Activated CD8-positive, alpha-beta T cell treated with anti-CD3 and anti-CD28 coated beads for 36 hours (primary cell): ENCODE data around the gene EIF3L. TPM values are rescaled to one million over a fixed set of nuclear protein-coding genes. Genes with fewer than 3 reads are reported as not detected.
A peak's percentile ranks its signal among the peaks of the same experiment; 100 is the strongest.

Experiments
- ATAC-seq: fragments of 200-7000 bp; cut with Tn5 transposase; one replicate; pipeline ENCODE4 v1.10.0; 2021; ENCODE audit warnings: mild to moderate bottlenecking, moderate library complexity
- CTCF ChIA-PET: fragments of 350-600 bp; sonication (Branson Sonifier 250); formaldehyde crosslinking; loops from one replicate; lab custom pipeline; 2021; ENCODE audit warnings: antibody characterized with exemption; lab: Charles Lee
- POLR2A ChIA-PET: fragments of 350-600 bp; sonication (Branson Sonifier 250); formaldehyde crosslinking; loops from one replicate; lab custom pipeline; 2021; ENCODE audit warnings: antibody characterized with exemption; lab: Charles Lee
- DNase-seq: peaks from one replicate; pipeline ENCODE4 v3.0.0-alpha.2; 2020
- H3K27ac Mint-ChIP-seq: one replicate; pipeline ENCODE4 v1.8.0; 2021; ENCODE audit warnings: mild to moderate bottlenecking, mixed read lengths
- H3K27me3 Mint-ChIP-seq: one replicate; pipeline ENCODE4 v1.8.0; 2021; ENCODE audit warnings: mixed read lengths
- H3K36me3 Mint-ChIP-seq: one replicate; pipeline ENCODE4 v1.8.0; 2021; ENCODE audit warnings: low read depth, mixed read lengths
- H3K4me1 Mint-ChIP-seq: one replicate; pipeline ENCODE4 v1.8.0; 2021; ENCODE audit warnings: low read depth, mixed read lengths
- H3K4me3 Mint-ChIP-seq: one replicate; pipeline ENCODE4 v1.8.0; 2021; ENCODE audit warnings: mild to moderate bottlenecking, moderate library complexity, mixed read lengths
- H3K9me3 Mint-ChIP-seq: one replicate; pipeline ENCODE4 v1.8.0; 2021; ENCODE audit warnings: mixed read lengths
- intact Hi-C: fragments of 100-400 bp; cut with micrococcal nuclease; formaldehyde crosslinking; loops from one replicate; pipeline ENCODE4 v1.10.0; 2022
- total RNA-seq, 2 experiments: library from RNA; stranded (reverse); gene quantifications; one replicate each; pipeline ENCODE4 v1.2.3, GENCODE V29; 2021
- TF ChIP-seq, protein P1 (sequence below): fragments of 200-600 bp; IDR thresholded peaks from one replicate; pipeline ENCODE4 v1.8.0; 2022; ENCODE audit warnings: antibody characterized with exemption, mild to moderate bottlenecking

The EIF3L gene
- total RNA-seq, 2 experiments from 2014 or later = 687 to 694 TPM

- intact Hi-C loops = no loop called here
- H3K4me3 Mint-ChIP-seq = peak overlapping the region; percentile 77
- no peaks in the 10 kb centered on the region for H3K9me3 Mint-ChIP-seq
- no peak for ATAC-seq
- CTCF ChIA-PET = interaction anchor here (2.0 to 5.8 kb wide), 3 partner anchors 12 to 163 kb away, joined by 8 to 73 read pairs (median 11); no protein-coding TSS in a partner anchor
- H3K27me3 Mint-ChIP-seq = peaks cover 52% of the 10 kb centered on the region
- H3K36me3 Mint-ChIP-seq = no peaks in the 10 kb centered on the region
- peak; percentile 64 for DNase-seq
- H3K27ac Mint-ChIP-seq = no peak overlapping the region
- POLR2A ChIA-PET = interaction anchor here (1.0 to 3.2 kb wide), 3 partner anchors 12 to 198 kb away, joined by 3 to 7 read pairs (median 3); partner anchors contain the start of gene GGA1
- TF ChIP-seq, protein P1, sequence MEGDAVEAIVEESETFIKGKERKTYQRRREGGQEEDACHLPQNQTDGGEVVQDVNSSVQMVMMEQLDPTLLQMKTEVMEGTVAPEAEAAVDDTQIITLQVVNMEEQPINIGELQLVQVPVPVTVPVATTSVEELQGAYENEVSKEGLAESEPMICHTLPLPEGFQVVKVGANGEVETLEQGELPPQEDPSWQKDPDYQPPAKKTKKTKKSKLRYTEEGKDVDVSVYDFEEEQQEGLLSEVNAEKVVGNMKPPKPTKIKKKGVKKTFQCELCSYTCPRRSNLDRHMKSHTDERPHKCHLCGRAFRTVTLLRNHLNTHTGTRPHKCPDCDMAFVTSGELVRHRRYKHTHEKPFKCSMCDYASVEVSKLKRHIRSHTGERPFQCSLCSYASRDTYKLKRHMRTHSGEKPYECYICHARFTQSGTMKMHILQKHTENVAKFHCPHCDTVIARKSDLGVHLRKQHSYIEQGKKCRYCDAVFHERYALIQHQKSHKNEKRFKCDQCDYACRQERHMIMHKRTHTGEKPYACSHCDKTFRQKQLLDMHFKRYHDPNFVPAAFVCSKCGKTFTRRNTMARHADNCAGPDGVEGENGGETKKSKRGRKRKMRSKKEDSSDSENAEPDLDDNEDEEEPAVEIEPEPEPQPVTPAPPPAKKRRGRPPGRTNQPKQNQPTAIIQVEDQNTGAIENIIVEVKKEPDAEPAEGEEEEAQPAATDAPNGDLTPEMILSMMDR = no peak
- peaks cover 36% of the 10 kb centered on the region for H3K4me1 Mint-ChIP-seq
These were observed 42.5 kb upstream of the EIF3L start for GRCh38 chr22:37806409-37807333.

GRCh38 chr22:37807410-37808293 is 41.6 kb upstream of the EIF3L start, which contains the start of gene GCAT:
Gene GCAT, plus strand, starts transcription at chr22:37807934. Its CDS starts 34 bp downstream, at chr22:37807968.
- POLR2A ChIA-PET = interaction anchor here (1.0 to 3.2 kb wide), 5 partner anchors 11 to 199 kb away, joined by 3 to 7 read pairs (median 3); partner anchors contain the start of gene GGA1
- Mint-ChIP-seq H3K4me1 (peaks cover 33% of the 10 kb centered on the region), H3K36me3 (no peaks in the 10 kb centered on the region), H3K27me3 (peaks cover 54% of the 10 kb centered on the region), H3K4me3 (peak within 1 kb of the TSS; percentile 77), H3K9me3 (no peaks in the 10 kb centered on the region), H3K27ac (no peak within 1 kb of the TSS)
- intact Hi-C loops = no loop called here
- CTCF ChIA-PET = interaction anchor here (0.5 to 5.8 kb wide), 9 partner anchors 8 to 201 kb away, joined by 3 to 73 read pairs (median 3); partner anchors contain the start of gene ANKRD54
- TF ChIP-seq, protein P1 = no peak
- ATAC-seq (peak; percentile 98), DNase-seq (peak; percentile 96)

DNA sequence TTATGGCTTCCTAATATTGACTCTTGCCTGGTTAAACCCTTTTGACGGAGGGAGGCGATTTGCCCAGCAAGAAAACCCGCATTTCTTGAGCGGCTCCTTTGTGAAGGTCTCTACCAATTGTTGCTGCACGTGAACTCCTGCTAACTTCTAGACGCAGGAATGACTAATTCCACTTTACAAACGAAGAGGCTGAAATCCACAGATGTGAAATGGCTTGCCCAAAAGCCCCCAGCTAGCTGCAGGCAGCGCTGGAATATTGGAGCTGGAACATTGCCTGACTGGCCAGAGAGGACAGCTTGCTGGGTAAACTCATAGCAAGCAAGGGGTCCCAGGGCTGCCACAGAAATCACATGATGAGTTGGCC is 40.9 kb upstream of the EIF3L start:
- Mint-ChIP-seq H3K27me3 (peaks cover 48% of the 10 kb centered on the region), H3K9me3 (no peaks in the 10 kb centered on the region), H3K4me3 (peak overlapping the region; percentile 77), H3K36me3 (no peaks in the 10 kb centered on the region), H3K4me1 (peaks cover 27% of the 10 kb centered on the region), H3K27ac (no peak overlapping the region)
- CTCF ChIA-PET = interaction anchor here (0.5 to 5.8 kb wide), 10 partner anchors 10 to 201 kb away, joined by 3 to 73 read pairs (median 4); partner anchors contain the start of genes ANKRD54 and TRIOBP
- POLR2A ChIA-PET = interaction anchor here (1.0 to 3.2 kb wide), 4 partner anchors 11 to 200 kb away, joined by 3 to 7 read pairs (median 3); partner anchors contain the start of gene GGA1
- intact Hi-C loops = no loop called here
- TF ChIP-seq, protein P1 = no peak
- ATAC-seq (no peak), DNase-seq (no peak)

DNA sequence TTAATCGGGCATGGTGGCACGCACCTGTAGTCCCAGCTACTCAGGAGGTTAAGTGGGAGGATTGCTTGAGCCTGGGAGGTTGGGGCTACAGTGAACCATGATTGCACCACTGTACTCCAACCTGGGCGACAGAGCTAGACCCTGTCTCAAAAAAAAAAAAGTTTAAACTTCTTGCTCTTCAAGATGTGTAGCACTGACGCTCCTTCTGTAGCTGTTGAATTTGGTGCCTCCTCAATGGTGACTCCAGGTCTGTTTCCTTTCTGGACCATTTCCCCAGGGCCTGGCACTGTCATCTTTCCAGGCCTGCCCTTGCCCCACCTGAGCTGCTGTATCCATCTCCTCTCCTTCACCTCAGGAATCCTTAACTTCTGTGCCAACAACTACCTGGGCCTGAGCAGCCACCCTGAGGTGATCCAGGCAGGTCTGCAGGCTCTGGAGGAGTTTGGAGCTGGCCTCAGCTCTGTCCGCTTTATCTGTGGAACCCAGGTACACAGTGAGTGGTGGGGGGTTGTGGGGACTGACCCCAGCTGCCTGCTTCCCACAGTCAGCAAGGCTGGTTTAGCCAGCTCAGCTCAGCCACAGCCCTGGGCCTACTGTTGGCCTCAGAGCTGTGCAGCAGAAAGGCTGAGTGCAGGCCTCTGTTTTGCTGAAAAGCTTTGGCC is 39.4 kb upstream of the EIF3L start:
- TF ChIP-seq, protein P1 = no peak
- DNase-seq (no peak), ATAC-seq (no peak)
- intact Hi-C loops = no loop called here
- no peak overlapping the region for H3K27ac Mint-ChIP-seq
- POLR2A ChIA-PET = interaction anchor here (1.0 kb wide), 1 partner anchor 9 kb away, joined by 6 read pairs; no protein-coding TSS in a partner anchor
- CTCF ChIA-PET = interaction anchor here (1.3 to 5.8 kb wide), 5 partner anchors 9 to 156 kb away, joined by 3 to 73 read pairs (median 4); partner anchors contain the start of gene TRIOBP
- no peaks in the 10 kb centered on the region for H3K9me3 Mint-ChIP-seq
- peaks cover 26% of the 10 kb centered on the region for H3K4me1 Mint-ChIP-seq
- H3K36me3 Mint-ChIP-seq = peaks cover 2% of the 10 kb centered on the region
- H3K27me3 Mint-ChIP-seq = peaks cover 37% of the 10 kb centered on the region
- H3K4me3 Mint-ChIP-seq = no peak overlapping the region
